K562 (cell line): ENCODE data around the gene FKBP2. TPM values are rescaled to one million over a fixed set of nuclear protein-coding genes. Genes with fewer than 3 reads are reported as not detected.

ENCODE experiments used
- CBX1 ChIP-seq: sonication (generic); IDR thresholded peaks from 2 replicates; pipeline ENCODE4 v1.6.1; 2016; ENCODE audit warnings: antibody characterized with exemption, low read depth, mild to moderate bottlenecking
- CTCF ChIP-seq, 3 experiments: IDR thresholded peaks in 2 of 3; conservative IDR thresholded peaks in 1 of 3; 2 replicates each; pipeline ENCODE4 v1.5.1; 2011 to 2012; ENCODE audit warnings: low read length in 3 of 3, mild to moderate bottlenecking in 3 of 3, control low read depth in 2 of 3, improper control_type of control experiment in 1 of 3, inconsistent platforms in 1 of 3, low read depth in 1 of 3, mixed read lengths in 1 of 3, moderate library complexity in 1 of 3; ENCODE audit not compliant: insufficient read depth in 2 of 3
- ESRRA ChIP-seq: fragments of 450-650 bp; IDR thresholded peaks from 2 replicates; pipeline ENCODE4 v1.6.1; 2014; ENCODE audit warnings: low read depth, mild to moderate bottlenecking, moderate library complexity, borderline replicate concordance
- MGA ChIP-seq: fragments of 450-650 bp; IDR thresholded peaks from 2 replicates; pipeline ENCODE4 v1.6.1; 2016; ENCODE audit warnings: mild to moderate bottlenecking, moderate library complexity
- NFXL1 ChIP-seq: fragments of 450-650 bp; formaldehyde crosslinking; IDR thresholded peaks from 2 replicates; pipeline ENCODE4 v1.4.0; 2021; ENCODE audit warnings: mild to moderate bottlenecking
- RCOR1 ChIP-seq, 2 experiments: IDR thresholded peaks; 2 replicates each; pipeline ENCODE4 v1.6.1; 2012; ENCODE audit warnings: low read depth in 2 of 2, low read length in 2 of 2, borderline replicate concordance in 1 of 2, improper control_type of control experiment in 1 of 2
- SRSF3 ChIP-seq: fragments of 200-400 bp; formaldehyde crosslinking; IDR thresholded peaks from 2 replicates; pipeline ENCODE4 v1.6.1; 2016; ENCODE audit warnings: mild to moderate bottlenecking, low read length, moderate library complexity; ENCODE audit not compliant: insufficient read depth
- XRCC3 ChIP-seq: fragments of 450-650 bp; IDR thresholded peaks from 2 replicates; pipeline ENCODE4 v1.6.1; 2017; ENCODE audit warnings: mild to moderate bottlenecking, moderate library complexity
- ZBTB1 ChIP-seq: sonication (generic); formaldehyde crosslinking; IDR thresholded peaks from 2 replicates; pipeline ENCODE4 v1.8.1; 2023; ENCODE audit warnings: missing genetic modification reagents, low read depth, mild to moderate bottlenecking, borderline replicate concordance
- ZBTB17 ChIP-seq: fragments of 450-650 bp; formaldehyde crosslinking; IDR thresholded peaks from 2 replicates; pipeline ENCODE4 v1.4.0; 2020; ENCODE audit warnings: mild to moderate bottlenecking
- ZFPM2 ChIP-seq: fragments of 250-450 bp; sonication (Bioruptor Pico); IDR thresholded peaks from 2 replicates; pipeline ENCODE4 v1.5.1; 2022; ENCODE audit warnings: mild to moderate bottlenecking
- ZNF184 ChIP-seq: sonication (generic); formaldehyde crosslinking; IDR thresholded peaks from 2 replicates; pipeline ENCODE4 v1.5.0; 2020; ENCODE audit warnings: missing genetic modification reagents
- ZNF23 ChIP-seq: fragments of 250-450 bp; sonication (Bioruptor Pico); IDR thresholded peaks from 2 replicates; pipeline ENCODE4 v1.4.0; 2020; ENCODE audit warnings: mild to moderate bottlenecking
- ZNF766 ChIP-seq: fragments of 200-800 bp; sonication (Bioruptor generic); conservative IDR thresholded peaks from 2 replicates; pipeline ENCODE4 v1.6.1; 2016; ENCODE audit warnings: missing genetic modification characterization, missing compliant biosample characterization
- ZZZ3 ChIP-seq: fragments of 450-650 bp; IDR thresholded peaks from 2 replicates; pipeline ENCODE4 v1.6.1; 2016; ENCODE audit warnings: antibody characterized with exemption, mild to moderate bottlenecking, moderate library complexity
- polyA plus RNA-seq, 8 experiments: library from polyadenylated mRNA; depleted of rRNA in 4 of 8; stranded (reverse) in 5 of 8; unstranded in 3 of 8; fragments of >200 nt; fragmentation: Nextera tagmentation in 2 of 8; fragmentation: Illumina TruSeq in 1 of 8; extraction: Ambion mirVana in 2 of 8; extraction: Trizol in 1 of 8; gene quantifications; 2 replicates each; pipeline versions ENCODE4 v1.2.1 to v1.2.3, GENCODE V29; 2011 to 2014; ENCODE audit warnings: inconsistent platforms in 1 of 8, missing spikeins in 1 of 8
- total RNA-seq, 7 experiments: library from RNA; depleted of rRNA in 6 of 7; stranded (reverse); fragments of >200 nt in 6 of 7; fragmentation: Illumina TruSeq in 2 of 7; extraction: Trizol in 2 of 7; gene quantifications; 2 replicates each; pipeline versions ENCODE4 v1.2.1 to v1.2.3, GENCODE V29; 2011 to 2021; ENCODE audit warnings: low replicate concordance in 1 of 7

The FKBP2 gene
- total and polyA plus RNA-seq, 9 of the 15 experiments (the other 6 are each of a cell fraction or from before 2014, with no cell fraction given), result 3.5 to 151 (median 58.1) TPM

- TF ChIP-seq SRSF3 (no peak), ZNF23 (CRISPR knock-in tag) (no peak), ZNF184 (CRISPR knock-in tag) (no peak), ZBTB17 (peak; percentile 28; the same call in 1 of the 2 replicates), ZNF766 (no peak; the same call in none of the 2 replicates), ZFPM2 (CRISPR knock-in tag) (0 out of 2 replicates have a peak, but pooled peaks have one; percentile 77), MGA (peak; percentile 58), ZZZ3 (no peak), RCOR1 (IDR thresholded peaks at IDR 0.05; ENCODE audit: borderline replicate concordance in 1 of 2, low read depth in 2 of 2, low read length in 2 of 2) (peak in 1 of 2 experiments; percentile 40; a peak in 2 of 4 replicates), XRCC3 (no peak), NFXL1 (CRISPR knock-in tag) (no peak), CTCF (IDR thresholded peaks at IDR 0.05 in 2 of 3, conservative IDR thresholded peaks at IDR 0.05 in 1 of 3; ENCODE audit: insufficient read depth in 2 of 3, low read depth in 1 of 3, low read length in 3 of 3) (peak; percentile 16 to 48 (median 37); a peak in 4 of 6 replicates), ESRRA (peak; percentile 97), CBX1 (peak; percentile 81; the same call in 1 of the 2 replicates), ZBTB1 (CRISPR knock-in tag) (no peak; the same call in 1 of the 2 replicates)
Observed at GRCh38 chr11:64269540-64270220, 28.8 kb downstream of the FKBP2 start (continued).
